ENCODE results near the gene SCN4B. TPM values are rescaled to one million over a fixed set of nuclear protein-coding genes. Genes with fewer than 3 reads are reported as not detected.

Gene SCN4B
- total and polyA plus RNA-seq, 10 of the 15 experiments (the other 5 are each of a cell fraction or from before 2014, with no cell fraction given): 0.01 to 0.49 (median 0.04) TPM; not detected in 5

DNA sequence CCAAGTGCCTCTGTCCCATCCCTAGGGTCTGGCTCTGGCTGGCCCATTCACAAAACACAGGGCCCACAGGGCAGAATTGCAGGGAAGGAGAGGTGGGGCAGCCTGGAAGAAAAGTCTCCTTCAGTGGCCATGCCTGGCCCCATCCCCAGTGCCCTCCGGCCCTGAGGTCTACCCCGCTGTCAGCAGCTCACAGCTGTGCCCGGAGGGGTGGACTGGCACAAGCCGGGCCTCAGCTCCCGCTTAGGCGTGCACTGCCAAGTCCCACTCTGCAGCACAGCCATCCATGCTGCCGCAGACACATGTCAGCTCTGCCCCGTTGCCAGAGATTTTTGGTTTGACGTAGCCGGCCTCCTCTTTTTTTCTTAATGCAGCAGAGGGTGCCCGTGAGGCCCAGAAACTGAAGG lies 27.7 kb upstream of the SCN4B start:
- no peak overlapping the region for H2AFZ ChIP-seq (ENCODE audit: control insufficient read depth, low read depth, low read length)
- in situ Hi-C loops (cut with MboI): no loop called here

DNA sequence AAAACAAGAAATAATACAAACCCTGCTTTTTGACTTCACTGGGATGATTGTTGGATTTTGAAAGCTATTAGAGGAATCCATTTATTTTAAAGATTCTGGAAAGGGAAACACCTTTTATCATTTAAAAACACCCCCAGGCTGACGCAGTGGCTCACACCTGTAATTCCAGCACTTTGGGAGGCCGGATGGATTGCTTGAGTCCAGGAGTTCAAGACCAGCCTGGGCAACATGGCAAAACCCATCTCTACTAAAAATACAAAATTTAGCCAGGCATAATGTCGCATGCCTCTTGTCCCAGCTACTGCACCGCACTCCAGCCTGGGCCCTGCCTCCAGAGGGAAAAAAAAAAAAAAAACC lies 24.1 kb upstream of the SCN4B start:
- H3K79me2 ChIP-seq (ENCODE audit: control insufficient read depth, insufficient read depth, low read length): no peaks in the 10 kb centered on the region
- in situ Hi-C loops (cut with MboI) (no loop called here), intact Hi-C loops (cut with micrococcal nuclease; ENCODE audit: unreplicated experiment) (no loop called here)
- WGBS (ENCODE audit: insufficient coverage, insufficient replicate concordance, low lambda C conversion rate, missing lambda C conversion rate): 43% methylated on average over 4 of the region's 4 CpGs
- no peaks in the 10 kb centered on the region for H3K4me1 ChIP-seq (ENCODE audit: control insufficient read depth, insufficient read depth, low read length)
- no peak overlapping the region for H3K27ac ChIP-seq (ENCODE audit: control insufficient read depth, insufficient read depth)
- no TSS peak for BruUV-seq (replicated peaks)
- H3K9ac ChIP-seq (ENCODE audit: control insufficient read depth, insufficient read depth, low read length): no peak overlapping the region
- H4K20me1 ChIP-seq (ENCODE audit: control insufficient read depth, insufficient read depth): no peaks in the 10 kb centered on the region
- peaks cover 0 to 7% of the 10 kb centered on the region in 2 experiments; a peak in 1 of 4 replicates for H3K27me3 ChIP-seq (replicated peaks in 1 of 2; ENCODE audit: control insufficient read depth in 2 of 2, insufficient read depth in 2 of 2, low read length in 1 of 2)
- H3K36me3 ChIP-seq (ENCODE audit: control insufficient read depth in 2 of 2, insufficient read depth in 2 of 2, low read length in 1 of 2): no peaks in the 10 kb centered on the region
- DNase-seq (ENCODE audit: low read depth, low spot score) (no peak), ATAC-seq (no peak), FAIRE-seq (no peak)
- no peak overlapping the region for H2AFZ ChIP-seq (ENCODE audit: control insufficient read depth, low read depth, low read length)
- ChIA-PET RAD21 (ENCODE audit: unreplicated experiment) (no interaction called here), POLR2A (no interaction called here), SMC1A (ENCODE audit: uncharacterized antibody, unreplicated experiment) (no interaction called here), CTCF (interaction anchor here (0.7 to 0.9 kb wide), 3 partner anchors 31 to 91 kb away, joined by 3 to 4 read pairs (median 3); no protein-coding TSS in a partner anchor)
- H3K4me2 ChIP-seq (ENCODE audit: control insufficient read depth, insufficient read depth): no peak overlapping the region
- no peaks in the 10 kb centered on the region for H3K9me3 ChIP-seq (replicated peaks; ENCODE audit: control insufficient read depth, insufficient read depth, low read length)
- no peak overlapping the region for H3K4me3 ChIP-seq
- no peak for TF ChIP-seq PAX5 (IDR thresholded peaks at IDR 0.05; ENCODE audit: borderline replicate concordance, low read depth, low read length)
- TF ChIP-seq MXI1 (IDR thresholded peaks at IDR 0.05; ENCODE audit: low read depth, low read length): no peak
- TF ChIP-seq, protein P1, sequence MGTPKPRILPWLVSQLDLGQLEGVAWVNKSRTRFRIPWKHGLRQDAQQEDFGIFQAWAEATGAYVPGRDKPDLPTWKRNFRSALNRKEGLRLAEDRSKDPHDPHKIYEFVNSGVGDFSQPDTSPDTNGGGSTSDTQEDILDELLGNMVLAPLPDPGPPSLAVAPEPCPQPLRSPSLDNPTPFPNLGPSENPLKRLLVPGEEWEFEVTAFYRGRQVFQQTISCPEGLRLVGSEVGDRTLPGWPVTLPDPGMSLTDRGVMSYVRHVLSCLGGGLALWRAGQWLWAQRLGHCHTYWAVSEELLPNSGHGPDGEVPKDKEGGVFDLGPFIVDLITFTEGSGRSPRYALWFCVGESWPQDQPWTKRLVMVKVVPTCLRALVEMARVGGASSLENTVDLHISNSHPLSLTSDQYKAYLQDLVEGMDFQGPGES (IDR thresholded peaks at IDR 0.05): no peak
- TF ChIP-seq, protein P2, sequence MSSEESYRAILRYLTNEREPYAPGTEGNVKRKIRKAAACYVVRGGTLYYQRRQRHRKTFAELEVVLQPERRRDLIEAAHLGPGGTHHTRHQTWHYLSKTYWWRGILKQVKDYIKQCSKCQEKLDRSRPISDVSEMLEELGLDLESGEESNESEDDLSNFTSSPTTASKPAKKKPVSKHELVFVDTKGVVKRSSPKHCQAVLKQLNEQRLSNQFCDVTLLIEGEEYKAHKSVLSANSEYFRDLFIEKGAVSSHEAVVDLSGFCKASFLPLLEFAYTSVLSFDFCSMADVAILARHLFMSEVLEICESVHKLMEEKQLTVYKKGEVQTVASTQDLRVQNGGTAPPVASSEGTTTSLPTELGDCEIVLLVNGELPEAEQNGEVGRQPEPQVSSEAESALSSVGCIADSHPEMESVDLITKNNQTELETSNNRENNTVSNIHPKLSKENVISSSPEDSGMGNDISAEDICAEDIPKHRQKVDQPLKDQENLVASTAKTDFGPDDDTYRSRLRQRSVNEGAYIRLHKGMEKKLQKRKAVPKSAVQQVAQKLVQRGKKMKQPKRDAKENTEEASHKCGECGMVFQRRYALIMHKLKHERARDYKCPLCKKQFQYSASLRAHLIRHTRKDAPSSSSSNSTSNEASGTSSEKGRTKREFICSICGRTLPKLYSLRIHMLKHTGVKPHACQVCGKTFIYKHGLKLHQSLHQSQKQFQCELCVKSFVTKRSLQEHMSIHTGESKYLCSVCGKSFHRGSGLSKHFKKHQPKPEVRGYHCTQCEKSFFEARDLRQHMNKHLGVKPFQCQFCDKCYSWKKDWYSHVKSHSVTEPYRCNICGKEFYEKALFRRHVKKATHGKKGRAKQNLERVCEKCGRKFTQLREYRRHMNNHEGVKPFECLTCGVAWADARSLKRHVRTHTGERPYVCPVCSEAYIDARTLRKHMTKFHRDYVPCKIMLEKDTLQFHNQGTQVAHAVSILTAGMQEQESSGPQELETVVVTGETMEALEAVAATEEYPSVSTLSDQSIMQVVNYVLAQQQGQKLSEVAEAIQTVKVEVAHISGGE (CRISPR knock-in tag; IDR thresholded peaks at IDR 0.05): no peak

More for the DNA sequence above, 27.7 kb upstream of the SCN4B start:
- Histone ChIP-seq H3K9ac (ENCODE audit: control insufficient read depth, insufficient read depth, low read length) (no peak overlapping the region), H3K9me3 (replicated peaks; ENCODE audit: control insufficient read depth, insufficient read depth, low read length) (no peaks in the 10 kb centered on the region), H3K27me3 (replicated peaks in 1 of 2; ENCODE audit: control insufficient read depth in 2 of 2, insufficient read depth in 2 of 2, low read length in 1 of 2) (peaks cover 0 to 7% of the 10 kb centered on the region in 2 experiments; a peak in 1 of 4 replicates), H3K27ac (ENCODE audit: control insufficient read depth, insufficient read depth) (no peak overlapping the region), H3K79me2 (ENCODE audit: control insufficient read depth, insufficient read depth, low read length) (no peaks in the 10 kb centered on the region), H3K4me1 (ENCODE audit: control insufficient read depth, insufficient read depth, low read length) (no peaks in the 10 kb centered on the region), H3K4me3 (no peak overlapping the region), H3K36me3 (ENCODE audit: control insufficient read depth in 2 of 2, insufficient read depth in 2 of 2, low read length in 1 of 2) (no peaks in the 10 kb centered on the region), H4K20me1 (ENCODE audit: control insufficient read depth, insufficient read depth) (no peaks in the 10 kb centered on the region), H3K4me2 (ENCODE audit: control insufficient read depth, insufficient read depth) (no peak overlapping the region)
- DNase-seq (ENCODE audit: low read depth, low spot score) (no peak), ATAC-seq (peak; percentile 88), FAIRE-seq (no peak)
- SMC1A ChIA-PET (ENCODE audit: uncharacterized antibody, unreplicated experiment): interaction anchor here (0.6 to 3.4 kb wide), 6 partner anchors 9 to 115 kb away, joined by 3 to 18 read pairs (median 3); no protein-coding TSS in a partner anchor
- POLR2A ChIA-PET: interaction anchor here (1.0 kb wide), 1 partner anchor 14 kb away, joined by 3 read pairs; no protein-coding TSS in a partner anchor
- RAD21 ChIA-PET (ENCODE audit: unreplicated experiment): interaction anchor here (1.0 to 2.4 kb wide), 3 partner anchors 9 to 115 kb away, joined by 3 to 8 read pairs (median 3); no protein-coding TSS in a partner anchor
- intact Hi-C loops (cut with micrococcal nuclease; ENCODE audit: unreplicated experiment): no loop called here
- 6% methylated on average over 11 of the region's 11 CpGs for WGBS (ENCODE audit: insufficient coverage, insufficient replicate concordance, low lambda C conversion rate, missing lambda C conversion rate)
- CTCF ChIA-PET: interaction anchor here (0.8 to 4.0 kb wide), 8 partner anchors 9 to 168 kb away, joined by 3 to 35 read pairs (median 4); no protein-coding TSS in a partner anchor
- BruUV-seq (replicated peaks): no TSS peak
- TF ChIP-seq, protein P3, sequence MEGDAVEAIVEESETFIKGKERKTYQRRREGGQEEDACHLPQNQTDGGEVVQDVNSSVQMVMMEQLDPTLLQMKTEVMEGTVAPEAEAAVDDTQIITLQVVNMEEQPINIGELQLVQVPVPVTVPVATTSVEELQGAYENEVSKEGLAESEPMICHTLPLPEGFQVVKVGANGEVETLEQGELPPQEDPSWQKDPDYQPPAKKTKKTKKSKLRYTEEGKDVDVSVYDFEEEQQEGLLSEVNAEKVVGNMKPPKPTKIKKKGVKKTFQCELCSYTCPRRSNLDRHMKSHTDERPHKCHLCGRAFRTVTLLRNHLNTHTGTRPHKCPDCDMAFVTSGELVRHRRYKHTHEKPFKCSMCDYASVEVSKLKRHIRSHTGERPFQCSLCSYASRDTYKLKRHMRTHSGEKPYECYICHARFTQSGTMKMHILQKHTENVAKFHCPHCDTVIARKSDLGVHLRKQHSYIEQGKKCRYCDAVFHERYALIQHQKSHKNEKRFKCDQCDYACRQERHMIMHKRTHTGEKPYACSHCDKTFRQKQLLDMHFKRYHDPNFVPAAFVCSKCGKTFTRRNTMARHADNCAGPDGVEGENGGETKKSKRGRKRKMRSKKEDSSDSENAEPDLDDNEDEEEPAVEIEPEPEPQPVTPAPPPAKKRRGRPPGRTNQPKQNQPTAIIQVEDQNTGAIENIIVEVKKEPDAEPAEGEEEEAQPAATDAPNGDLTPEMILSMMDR (IDR thresholded peaks at IDR 0.05 in 2 of 3, conservative IDR thresholded peaks at IDR 0.05 in 1 of 3; ENCODE audit: control insufficient read depth in 2 of 3, extremely low read depth in 1 of 3, insufficient read depth in 1 of 3, low read depth in 3 of 3, low read length in 3 of 3): 0 out of 6 replicates have a peak, but pooled peaks of 1 of the 3 experiments have one; percentile 2
- no peak for TF ChIP-seq RCOR1 (conservative IDR thresholded peaks at IDR 0.05; ENCODE audit: low read depth, low read length)

Measured in GM12878 (cell line).